Right cardiac atrium (tissue), 5 donors: ENCODE data around the gene YKT6. TPM values are rescaled to one million over a fixed set of nuclear protein-coding genes. Genes with fewer than 3 reads are reported as not detected.
A peak's percentile ranks its signal among the peaks of the same experiment; 100 is the strongest.

Experiments used
- ATAC-seq, 2 donors: fragments of 200-7000 bp; cut with Tn5 transposase; one replicate each; pipeline versions ENCODE4 v1.8.0 to v1.9.1; 2020; ENCODE audit warnings: moderate library complexity in 2 of 2, mild to moderate bottlenecking in 1 of 2
- DNase-seq, 3 donors: peaks; one replicate each; pipeline ENCODE4 v3.0.0-alpha.2; 2020
- H3K27ac ChIP-seq: one replicate; pipeline ENCODE4 v1.5.1; 2013; ENCODE audit warnings: mild to moderate bottlenecking, low read length, control low read depth, moderate library complexity
- H3K27me3 ChIP-seq: one replicate; pipeline ENCODE4 v1.6.1; 2013; ENCODE audit not compliant: control insufficient read depth, insufficient read depth
- H3K4me1 ChIP-seq: one replicate; pipeline ENCODE4 v1.6.1; 2013; ENCODE audit warnings: low read length; ENCODE audit not compliant: control insufficient read depth, insufficient read depth
- H3K4me3 ChIP-seq: one replicate; pipeline ENCODE4 v1.5.1; 2013; ENCODE audit warnings: low read length, control low read depth
- H3K9me3 ChIP-seq: one replicate; pipeline ENCODE4 v1.6.1; 2013; ENCODE audit warnings: low read length; ENCODE audit not compliant: control insufficient read depth
- WGBS: extraction: QIAGEN DNeasy Blood & Tissue Kit; methylation state at CpG from one replicate; pipeline ENCODE4 v1.1.7; 2013; 5-methylcytosine and 5-hydroxymethylcytosine counted together
- intact Hi-C, 4 donors: fragments of 100-400 bp; cut with DNase I; formaldehyde crosslinking; loops; one replicate each; pipeline versions ENCODE4 v1.11.0 to v1.14.0; 2022 to 2023
- polyA plus RNA-seq: library from polyadenylated mRNA; stranded (reverse); fragments of 200-250 nt; gene quantifications from one replicate; pipeline ENCODE4 v1.2.3, GENCODE V29; 2013
- total RNA-seq, 4 donors: library from RNA; stranded (reverse); fragmentation: NEBNext Ultra II Directional; extraction: Animal tissue kit (Norgen Biotek cat#: 25700); gene quantifications; one replicate each; pipeline ENCODE4 v1.2.1, GENCODE V29; 2021
- donor health status: healthy with polysubstance abuse.
- donor health status: DM: no; HTN: yes; CAD: no.
- donor health status: DM: no; HTN: no; CAD: no.
- donor health status: DM: no; HTN: yes; CAD: no; lungs with severe emphysema.
- donor health status: DM: yes; HTN: yes; CAD: no.

Gene YKT6
- total and polyA plus RNA-seq, 5 donors: 38.8 to 63.4 (median 51.8) TPM

GRCh38 chr7:44247868-44248651, 47.3 kb downstream of the YKT6 start:
- Histone ChIP-seq H3K4me3 (no peak overlapping the region), H3K27ac (no peak overlapping the region), H3K4me1 (no peaks in the 10 kb centered on the region), H3K27me3 (no peaks in the 10 kb centered on the region), H3K9me3 (no peaks in the 10 kb centered on the region)
- DNase-seq: no peak
- WGBS: 78% methylated on average over 10 of the region's 10 CpGs
- no peak for ATAC-seq
- intact Hi-C loops: loop anchor here in 1 of 4 donors (10.0 kb wide), 2 partner anchors 227 to 317 kb away; no protein-coding TSS in a partner anchor

- no peaks in the 10 kb centered on the region for H3K27me3 ChIP-seq
- no peaks in the 10 kb centered on the region for H3K9me3 ChIP-seq
- H3K4me3 ChIP-seq: no peak overlapping the region
- ATAC-seq (no peak), DNase-seq (no peak)
- intact Hi-C loops: loop anchor here in 1 of 4 donors (10.0 kb wide), 2 partner anchors 225 to 315 kb away; no protein-coding TSS in a partner anchor
- no peaks in the 10 kb centered on the region for H3K4me1 ChIP-seq
- WGBS: 75% methylated on average over 15 of the region's 15 CpGs
- H3K27ac ChIP-seq: no peak overlapping the region
Observed at GRCh38 chr7:44249639-44250234, 49.0 kb downstream of the YKT6 start.

DNA sequence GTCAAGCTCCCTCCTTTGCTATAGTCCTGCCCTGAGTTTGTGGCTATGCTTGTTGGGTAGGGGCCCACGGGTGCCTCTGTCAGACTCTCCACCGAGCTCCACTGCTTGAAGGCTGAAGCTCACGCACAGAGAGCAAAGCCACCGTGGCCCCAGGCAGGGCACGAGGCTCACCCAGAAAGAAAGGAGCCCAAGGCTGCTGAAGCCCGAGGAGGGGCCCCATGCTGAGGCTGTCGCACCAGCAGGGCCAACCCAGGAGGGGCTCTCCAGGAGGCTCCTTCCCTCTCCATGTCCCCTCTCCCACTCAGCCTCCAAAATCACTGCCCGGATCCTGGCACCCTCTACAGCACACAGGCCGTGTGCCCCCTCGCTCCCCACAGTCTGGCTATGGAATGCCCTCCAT, 50.5 kb downstream of the YKT6 start:
- Histone ChIP-seq H3K9me3 (no peaks in the 10 kb centered on the region), H3K4me3 (no peak overlapping the region), H3K4me1 (no peaks in the 10 kb centered on the region), H3K27ac (no peak overlapping the region), H3K27me3 (no peaks in the 10 kb centered on the region)
- ATAC-seq: no peak
- DNase-seq: no peak
- intact Hi-C loops: no loop called here
- 93% methylated on average over 10 of the region's 10 CpGs for WGBS

DNA sequence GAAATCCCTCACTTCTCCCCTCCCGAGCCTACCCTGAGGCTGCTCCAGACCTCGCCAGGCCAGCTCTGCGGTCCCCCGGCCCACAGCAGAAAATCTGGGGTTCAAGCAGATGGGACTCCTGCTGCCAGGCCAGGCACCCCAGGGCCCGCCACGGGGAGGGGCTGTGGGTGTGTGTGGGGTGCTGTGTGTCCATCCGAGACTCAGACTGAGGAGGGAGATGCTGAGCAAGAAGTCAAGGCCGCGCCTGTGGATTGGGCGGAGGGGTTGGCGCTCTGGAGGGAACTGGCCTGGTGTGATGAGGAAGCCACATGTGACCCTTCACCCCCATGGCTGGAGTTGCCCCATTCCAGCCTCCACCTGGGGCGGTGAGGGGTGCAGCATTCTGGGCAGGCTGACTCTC, 51.1 kb downstream of the YKT6 start:
- Histone ChIP-seq H3K4me3 (no peak overlapping the region), H3K27ac (no peak overlapping the region), H3K9me3 (no peaks in the 10 kb centered on the region), H3K27me3 (no peaks in the 10 kb centered on the region), H3K4me1 (peaks cover under 1% of the 10 kb centered on the region)
- intact Hi-C loops: no loop called here
- 92% methylated on average over 12 of the region's 12 CpGs for WGBS
- ATAC-seq (no peak), DNase-seq (no peak)

DNA sequence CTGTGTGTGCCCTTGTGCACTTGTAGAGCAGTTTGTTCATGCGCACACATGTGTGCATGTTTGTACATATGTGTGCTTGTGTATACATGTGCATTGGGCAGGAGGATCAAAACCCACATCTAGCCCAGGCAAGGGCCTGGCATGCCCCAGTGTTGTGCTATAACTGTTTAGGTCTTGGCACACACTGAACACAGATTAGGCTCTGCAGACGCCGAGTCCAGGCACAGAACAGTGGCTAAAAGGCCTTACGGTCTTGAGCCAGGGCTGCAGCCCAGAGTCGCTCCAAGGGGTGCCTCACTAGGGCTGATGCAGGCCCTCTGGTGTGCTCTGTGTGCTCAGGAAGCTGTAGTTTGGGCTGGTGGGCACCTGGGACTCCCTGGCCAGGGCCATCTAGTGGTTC, 55.7 kb downstream of the YKT6 start:
- peaks cover 27% of the 10 kb centered on the region for H3K4me1 ChIP-seq
- H3K27me3 ChIP-seq: no peaks in the 10 kb centered on the region
- intact Hi-C loops: loop anchor here in 1 of 4 donors (5.0 kb wide), 1 partner anchor 36 kb away; no protein-coding TSS in a partner anchor
- ATAC-seq (no peak), DNase-seq (peak in 1 of 3 donors; percentile 45)
- 51% methylated on average over 5 of the region's 5 CpGs for WGBS
- H3K27ac ChIP-seq: peak overlapping the region; percentile 78
- no peaks in the 10 kb centered on the region for H3K9me3 ChIP-seq
- no peak overlapping the region for H3K4me3 ChIP-seq

DNA sequence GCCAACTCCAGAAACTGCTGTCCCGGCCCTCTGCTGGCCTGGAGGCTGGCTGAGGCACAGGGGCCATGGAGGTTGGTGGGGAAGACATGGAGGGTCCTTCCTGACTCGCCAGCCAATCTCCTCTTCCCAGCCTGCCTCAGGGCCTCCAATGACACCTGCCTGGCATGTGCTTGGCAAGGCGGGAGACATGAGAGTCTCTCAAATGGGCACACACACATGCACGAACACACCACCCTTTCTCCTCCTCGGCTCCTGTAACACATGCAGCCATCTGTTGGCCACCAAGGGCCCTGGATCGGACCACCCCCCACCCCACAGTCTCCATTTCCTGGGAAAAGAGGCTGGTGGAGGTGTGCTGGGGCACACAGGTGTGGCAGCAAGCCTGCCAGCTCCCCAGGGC, 56.4 kb downstream of the YKT6 start:
- DNase-seq: peak in 1 of 3 donors; percentile 46
- ATAC-seq: no peak
- intact Hi-C loops: loop anchor here in 1 of 4 donors (5.0 kb wide), 1 partner anchor 35 kb away; no protein-coding TSS in a partner anchor
- peak overlapping the region; percentile 78 for H3K27ac ChIP-seq
- 90% methylated on average over 6 of the region's 6 CpGs for WGBS
- H3K27me3 ChIP-seq: no peaks in the 10 kb centered on the region
- H3K9me3 ChIP-seq: no peaks in the 10 kb centered on the region
- H3K4me1 ChIP-seq: peaks cover 27% of the 10 kb centered on the region
- no peak overlapping the region for H3K4me3 ChIP-seq

GRCh38 chr7:44257618-44258422, 57.0 kb downstream of the YKT6 start:
- 14% methylated on average over 18 of the region's 18 CpGs for WGBS
- peaks cover 27% of the 10 kb centered on the region for H3K4me1 ChIP-seq
- no peak overlapping the region for H3K4me3 ChIP-seq
- H3K27ac ChIP-seq: peak overlapping the region; percentile 78
- H3K27me3 ChIP-seq: no peaks in the 10 kb centered on the region
- H3K9me3 ChIP-seq: no peaks in the 10 kb centered on the region
- DNase-seq: peak; percentile 84 to 89 (median 89)
- intact Hi-C loops: loop anchor here in 1 of 4 donors (5.0 kb wide), 1 partner anchor 34 kb away; no protein-coding TSS in a partner anchor
- peak; percentile 88 to 94 for ATAC-seq

DNA sequence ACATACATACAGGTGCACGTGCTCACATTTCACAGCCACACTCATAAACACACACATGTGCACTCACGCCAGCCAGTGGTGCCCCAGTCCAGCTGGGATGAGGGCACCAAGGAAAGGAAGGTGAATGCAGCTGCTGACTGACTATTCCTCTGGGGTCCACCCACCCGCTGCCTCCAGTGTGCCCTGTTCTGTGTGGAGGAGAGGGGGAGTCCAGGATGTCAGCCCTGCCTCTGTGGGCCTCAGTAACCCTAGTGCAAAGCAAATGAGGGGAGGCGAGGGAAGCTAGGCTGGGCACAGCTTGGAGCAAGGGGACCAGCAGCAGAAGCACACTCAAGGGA, 57.6 kb downstream of the YKT6 start:
- Histone ChIP-seq H3K4me3 (no peak overlapping the region), H3K27me3 (no peaks in the 10 kb centered on the region), H3K27ac (peak overlapping the region; percentile 76), H3K4me1 (peaks cover 27% of the 10 kb centered on the region), H3K9me3 (no peaks in the 10 kb centered on the region)
- intact Hi-C loops: loop anchor here in 1 of 4 donors (5.0 kb wide), 1 partner anchor 34 kb away; no protein-coding TSS in a partner anchor
- no peak for ATAC-seq
- 55% methylated on average over 4 of the region's 4 CpGs for WGBS
- DNase-seq: no peak

- peak; percentile 0 to 2 for ATAC-seq
- peak overlapping the region; percentile 76 for H3K27ac ChIP-seq
- WGBS: 71% methylated on average over 14 of the region's 14 CpGs
- no peak overlapping the region for H3K4me3 ChIP-seq
- no peaks in the 10 kb centered on the region for H3K27me3 ChIP-seq
- peaks cover 27% of the 10 kb centered on the region for H3K4me1 ChIP-seq
- DNase-seq: peak in 1 of 3 donors; percentile 52
- intact Hi-C loops: loop anchor here in 1 of 4 donors (5.0 kb wide), 1 partner anchor 33 kb away; no protein-coding TSS in a partner anchor
- H3K9me3 ChIP-seq: no peaks in the 10 kb centered on the region
Observed at GRCh38 chr7:44258865-44259546, 58.2 kb downstream of the YKT6 start.
